Measurements from ENCODE around the gene RXRA. TPM values are rescaled to one million over a fixed set of nuclear protein-coding genes. Genes with fewer than 3 reads are reported as not detected.

The RXRA gene
- total RNA-seq, 4 donors from 2014 or later, result 27.3 to 70.5 (median 58.6) TPM

DNA sequence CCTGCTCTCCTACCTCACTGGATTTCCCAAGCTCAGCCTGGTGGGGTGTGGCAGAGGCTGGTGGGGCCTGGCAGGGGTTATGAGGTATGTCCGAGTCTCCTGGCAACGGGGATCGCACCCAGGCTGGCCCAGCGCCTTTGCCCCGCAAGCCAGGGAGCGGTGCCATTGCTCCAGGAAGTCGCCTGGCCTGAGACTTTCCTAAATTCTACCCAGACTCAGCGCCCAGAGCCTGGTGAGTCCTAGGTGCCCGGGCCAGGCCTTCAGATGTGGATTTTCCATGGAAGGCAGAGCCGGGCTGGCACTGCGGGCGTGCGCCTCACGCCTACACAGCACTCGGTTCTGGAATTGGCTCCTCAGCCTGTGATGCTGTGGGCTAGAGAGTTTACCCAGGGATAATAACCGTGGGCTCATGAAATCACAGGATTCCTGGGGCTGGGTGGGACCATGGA lies 159.9 kb downstream of the RXRA start:
- TF ChIP-seq, protein P1, sequence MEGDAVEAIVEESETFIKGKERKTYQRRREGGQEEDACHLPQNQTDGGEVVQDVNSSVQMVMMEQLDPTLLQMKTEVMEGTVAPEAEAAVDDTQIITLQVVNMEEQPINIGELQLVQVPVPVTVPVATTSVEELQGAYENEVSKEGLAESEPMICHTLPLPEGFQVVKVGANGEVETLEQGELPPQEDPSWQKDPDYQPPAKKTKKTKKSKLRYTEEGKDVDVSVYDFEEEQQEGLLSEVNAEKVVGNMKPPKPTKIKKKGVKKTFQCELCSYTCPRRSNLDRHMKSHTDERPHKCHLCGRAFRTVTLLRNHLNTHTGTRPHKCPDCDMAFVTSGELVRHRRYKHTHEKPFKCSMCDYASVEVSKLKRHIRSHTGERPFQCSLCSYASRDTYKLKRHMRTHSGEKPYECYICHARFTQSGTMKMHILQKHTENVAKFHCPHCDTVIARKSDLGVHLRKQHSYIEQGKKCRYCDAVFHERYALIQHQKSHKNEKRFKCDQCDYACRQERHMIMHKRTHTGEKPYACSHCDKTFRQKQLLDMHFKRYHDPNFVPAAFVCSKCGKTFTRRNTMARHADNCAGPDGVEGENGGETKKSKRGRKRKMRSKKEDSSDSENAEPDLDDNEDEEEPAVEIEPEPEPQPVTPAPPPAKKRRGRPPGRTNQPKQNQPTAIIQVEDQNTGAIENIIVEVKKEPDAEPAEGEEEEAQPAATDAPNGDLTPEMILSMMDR (IDR thresholded peaks at IDR 0.05), result no peak
- TF ChIP-seq POLR2A (IDR thresholded peaks at IDR 0.05), result no peak
- Histone ChIP-seq H3K4me1 (no peaks in the 10 kb centered on the region), H3K4me3 (no peak overlapping the region), H3K9me3 (no peaks in the 10 kb centered on the region), H3K27me3 (no peaks in the 10 kb centered on the region), H3K36me3 (no peaks in the 10 kb centered on the region), H3K27ac (no peak overlapping the region)
- in situ Hi-C loops (cut with MboI; ENCODE audit: low pct_ligation_motif_present in 1 of 4, low pct_unique_long_range_greater_than_20kb in 1 of 4, low sequenced_read_pairs in 3 of 4) (no loop called here), intact Hi-C loops (cut with DNase I; ENCODE audit: low total_unique reads) (no loop called here)
- 95% methylated on average over 11 of the region's 16 CpGs; no CpG with 5 or more reads in 1 of the 2 donors for WGBS, 2 donors (ENCODE audit: low coverage in 1 of 2)
- peak; percentile 4 for DNase-seq

DNA sequence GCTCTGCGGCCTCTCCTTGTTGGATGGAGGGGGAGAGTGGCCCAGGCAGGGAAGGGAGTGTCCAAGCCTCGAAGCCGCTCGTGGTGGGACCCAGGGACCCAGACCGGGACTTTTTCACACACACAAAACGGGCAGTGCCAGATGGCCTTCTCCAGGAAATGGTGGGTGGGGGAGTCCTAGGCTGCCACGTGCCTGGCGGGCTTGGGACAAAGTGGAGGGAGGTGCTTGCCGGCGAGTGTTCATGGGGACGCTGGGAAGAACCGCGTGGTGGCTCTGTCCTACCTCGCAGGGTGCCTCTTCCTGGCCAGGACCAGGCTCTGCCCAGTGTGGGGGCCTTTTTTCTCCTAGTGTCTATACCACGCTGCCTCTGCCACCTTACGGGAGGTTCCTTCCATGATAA lies 160.3 kb downstream of the RXRA start:
- no peak overlapping the region for H3K4me3 ChIP-seq
- 79% methylated on average over 16 of the region's 16 CpGs; no CpG with 5 or more reads in 1 of the 2 donors for WGBS, 2 donors (ENCODE audit: low coverage in 1 of 2)
- no peaks in the 10 kb centered on the region for H3K9me3 ChIP-seq
- H3K27me3 ChIP-seq, result no peaks in the 10 kb centered on the region
- no peaks in the 10 kb centered on the region for H3K36me3 ChIP-seq
- no peak for TF ChIP-seq POLR2A (IDR thresholded peaks at IDR 0.05)
- TF ChIP-seq, protein P1 (IDR thresholded peaks at IDR 0.05), result no peak
- TF ChIP-seq EP300 (IDR thresholded peaks at IDR 0.05; ENCODE audit: low read depth), result no peak
- no peak for TF ChIP-seq POLR2AphosphoS5 (IDR thresholded peaks at IDR 0.05)
- intact Hi-C loops (cut with DNase I; ENCODE audit: low total_unique reads), result no loop called here
- in situ Hi-C loops (cut with MboI; ENCODE audit: low pct_ligation_motif_present in 1 of 4, low pct_unique_long_range_greater_than_20kb in 1 of 4, low sequenced_read_pairs in 3 of 4), result no loop called here
- H3K27ac ChIP-seq, result no peak overlapping the region
- peak; percentile 3 for DNase-seq
- H3K4me1 ChIP-seq, result peaks cover 0 to under 1% (median 0%) of the 10 kb centered on the region in 4 donors

Small RNA genes within 50 kb of the gene (small RNA-seq; reads per million reads assigned to genes)
- gene MIR4669, result 0 to 0.36 (median 0) reads per million in 4 donors

Other genes starting within 250 kb of the RXRA start
- gene WDR5, start 190.4 kb upstream of the RXRA start, total RNA-seq, result 10 to 100 TPM in 3 of 4 donors, 1 to 10 TPM in 1; 8.2 to 95.7 (median 16.3) TPM
- gene RNU6ATAC, start 161.9 kb upstream of the RXRA start, total RNA-seq, result not detected

Data from transverse colon (tissue), 4 donors.